Neural cell (in vitro differentiated cells): ENCODE measurements around the gene GAPDHS.

Experiments used
- CTCF ChIP-seq: fragments of 450-650 bp; IDR thresholded peaks from 2 replicates; pipeline ENCODE4 v1.5.1; 2014; ENCODE audit warnings: antibody characterized with exemption, mild to moderate bottlenecking, moderate library complexity; ENCODE audit not compliant: poor library complexity, severe bottlenecking
- RAD21 ChIP-seq: fragments of 450-650 bp; conservative IDR thresholded peaks from 2 replicates; pipeline ENCODE4 v1.6.1; 2014; ENCODE audit warnings: antibody characterized with exemption, mild to moderate bottlenecking, moderate library complexity
- REST ChIP-seq: IDR thresholded peaks from 2 replicates; pipeline ENCODE4 v1.6.1; 2012; ENCODE audit warnings: borderline replicate concordance
- SMC3 ChIP-seq: fragments of 450-650 bp; conservative IDR thresholded peaks from 2 replicates; pipeline ENCODE4 v1.6.1; 2014; ENCODE audit warnings: antibody characterized with exemption, mild to moderate bottlenecking, moderate library complexity; ENCODE audit not compliant: poor library complexity
- TAF1 ChIP-seq: IDR thresholded peaks from 2 replicates; pipeline ENCODE4 v1.6.1; 2012; ENCODE audit warnings: low read depth

GRCh38 chr19:35558400-35559280 is 25.4 kb downstream of the GAPDHS start:
- no peak for TF ChIP-seq SMC3
- TF ChIP-seq RAD21, result no peak
- no peak for TF ChIP-seq CTCF
- TF ChIP-seq REST, result no peak
- no peak for TF ChIP-seq TAF1
